Measurements from ENCODE around the gene SLC8A2.
"Not testable (repeated sequence)": the region's sequence is repeated elsewhere in the genome, so short reads cannot be mapped to it uniquely, and the experiment has no call there.

The SLC8A2 gene

DNA sequence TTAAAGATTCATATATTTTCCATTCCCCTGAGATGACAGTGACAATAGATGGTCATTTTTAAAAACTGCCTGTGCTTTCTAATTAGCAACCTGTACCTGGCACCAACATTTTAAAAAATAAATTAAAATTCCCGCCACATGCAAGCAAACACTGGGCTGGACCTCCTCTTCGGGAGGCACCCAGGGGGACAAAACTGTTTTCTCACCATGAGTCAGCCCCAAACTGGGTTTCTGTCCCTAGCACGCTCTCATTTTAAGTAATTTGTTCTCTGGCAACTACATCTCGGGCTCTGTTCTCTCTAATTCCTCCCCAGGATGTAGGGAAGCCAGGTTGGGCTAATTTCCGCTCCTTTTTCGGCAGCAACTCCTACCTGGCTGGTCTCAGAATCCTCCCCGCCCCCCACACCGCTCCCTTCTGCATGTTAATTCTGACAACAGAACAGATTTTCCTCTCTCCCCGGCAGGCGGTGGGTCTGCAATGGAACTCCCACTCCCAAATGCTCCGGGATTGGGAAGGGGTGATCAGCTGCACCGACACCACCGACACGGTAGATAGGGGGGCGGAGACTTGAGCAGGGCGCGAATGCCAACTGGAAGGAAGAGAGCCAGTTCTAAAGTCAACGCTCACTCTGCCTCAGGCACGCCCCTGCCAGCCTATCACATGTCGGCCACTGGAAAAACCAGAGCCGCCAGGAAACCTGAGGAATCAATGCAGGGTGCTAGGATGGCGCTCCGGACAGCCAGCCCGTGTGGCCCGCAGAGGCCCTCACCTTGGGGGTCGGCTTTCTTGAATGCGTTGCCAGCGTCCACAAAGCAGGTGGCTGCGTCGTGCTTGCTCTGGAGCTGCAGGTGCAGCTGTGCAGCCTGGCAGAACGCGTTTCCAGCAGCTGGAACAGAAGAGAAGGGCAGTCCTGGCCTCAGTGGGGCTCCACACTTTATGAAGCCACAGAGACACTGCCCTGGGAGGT is 28.5 kb upstream of the SLC8A2 start:
- DNase-seq: no peak

DNA sequence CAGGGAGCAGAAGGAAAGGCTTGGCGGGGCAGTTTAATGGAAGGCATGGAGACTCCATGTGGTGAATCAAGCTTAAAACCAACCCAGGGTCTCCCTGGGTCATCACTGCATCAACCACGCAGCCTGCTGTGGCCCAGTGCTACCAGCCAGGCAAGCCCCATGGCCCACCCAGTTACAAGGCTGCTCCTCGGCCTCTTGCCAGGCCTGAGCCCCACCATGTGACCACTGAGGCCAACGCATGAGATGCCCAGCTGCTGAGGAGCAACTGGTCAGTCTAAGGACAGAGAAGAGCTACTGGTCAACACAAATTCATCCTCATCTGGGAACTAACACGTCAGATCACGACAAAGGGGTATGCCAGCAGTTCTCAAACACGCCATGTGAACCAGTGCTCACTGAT is 27.7 kb upstream of the SLC8A2 start:
- no peak for DNase-seq

DNA sequence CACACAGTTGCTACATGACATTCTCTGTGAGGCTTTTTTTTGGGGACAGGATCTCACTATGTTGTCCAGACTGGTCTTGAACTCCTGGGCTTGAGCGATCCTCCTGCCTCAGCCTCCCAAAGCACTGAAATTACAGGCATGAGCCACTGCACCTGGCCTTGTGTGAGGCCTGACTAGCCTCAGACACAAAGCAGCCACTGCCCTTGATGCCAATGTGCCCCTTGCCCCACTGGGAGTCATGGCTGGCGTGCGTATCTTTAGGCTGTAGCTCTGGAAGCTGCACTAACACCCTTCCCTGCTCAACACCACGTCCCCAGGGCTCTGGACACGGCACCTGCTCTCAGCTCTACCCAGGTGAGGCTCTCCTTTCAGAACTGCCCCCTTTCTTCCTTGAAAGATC is 26.9 kb upstream of the SLC8A2 start:
- no peak for DNase-seq

DNA sequence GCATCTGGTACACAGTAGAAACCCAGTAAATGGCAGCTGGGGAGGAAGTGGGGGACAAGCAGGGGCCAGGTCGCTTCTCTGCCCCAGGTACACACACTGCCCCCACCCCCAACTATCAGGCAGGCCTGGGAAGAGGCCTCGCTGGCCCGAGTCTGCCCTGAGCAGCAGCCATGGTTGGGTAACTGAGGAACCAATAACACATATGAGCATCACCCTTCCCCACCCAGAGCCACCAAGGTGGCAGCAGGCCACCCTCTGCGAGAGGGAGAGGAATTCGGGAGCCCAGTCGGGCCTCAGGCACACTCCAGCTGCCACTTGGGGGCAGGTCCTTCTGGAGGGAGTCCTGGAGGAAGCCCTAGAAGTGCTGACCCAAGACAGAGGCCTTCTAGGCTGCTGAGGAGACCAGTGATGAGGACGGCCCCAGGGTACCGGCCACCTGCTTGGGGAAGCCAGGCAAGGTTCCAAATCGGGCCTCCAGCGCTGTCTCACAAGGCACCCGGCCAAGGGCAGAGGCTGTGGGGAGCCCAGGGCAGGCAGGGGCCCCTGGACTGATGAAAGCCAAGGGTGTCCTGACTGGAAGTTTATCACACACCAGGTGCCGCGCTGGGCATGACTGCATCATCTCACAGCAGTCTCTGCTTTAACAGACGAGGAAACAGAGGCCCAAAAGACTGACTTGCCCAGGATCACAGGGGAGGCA is 26.3 kb upstream of the SLC8A2 start:
- DNase-seq: no peak

DNA sequence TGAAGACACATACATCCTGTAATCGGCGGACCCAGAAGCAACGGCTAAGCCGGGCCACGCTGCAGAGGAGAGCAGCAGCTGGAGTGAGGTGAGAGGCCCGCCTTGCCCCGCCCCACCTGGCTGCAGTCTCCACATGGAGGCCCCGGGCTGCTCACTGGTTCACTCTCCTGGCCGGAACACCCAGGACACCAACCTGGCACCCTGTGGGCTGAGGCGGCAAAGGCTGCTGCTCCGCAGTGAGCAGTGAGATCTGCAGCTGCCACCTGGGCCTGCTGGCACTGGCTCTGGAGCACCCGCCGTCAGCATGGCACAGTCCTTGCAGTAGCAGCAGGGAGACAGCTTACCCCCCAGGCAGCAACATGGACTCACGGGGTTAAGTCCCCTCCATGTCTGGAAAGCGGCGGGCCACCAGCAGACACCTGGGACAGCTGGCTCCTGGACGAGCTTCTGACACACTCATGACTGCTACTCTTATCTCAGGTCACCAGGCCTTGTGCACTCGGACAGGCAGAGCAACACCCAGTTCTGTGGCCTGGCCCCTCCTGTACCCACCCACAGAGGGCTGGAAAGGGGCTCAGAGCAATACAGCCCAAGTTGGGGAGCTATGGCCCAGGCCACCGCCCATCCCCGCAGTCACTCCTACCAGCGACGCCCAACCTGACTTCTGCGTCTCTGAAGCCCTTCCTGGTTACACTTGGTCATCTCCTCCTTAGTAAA is 25.5 kb upstream of the SLC8A2 start:
- no peak for DNase-seq

DNA sequence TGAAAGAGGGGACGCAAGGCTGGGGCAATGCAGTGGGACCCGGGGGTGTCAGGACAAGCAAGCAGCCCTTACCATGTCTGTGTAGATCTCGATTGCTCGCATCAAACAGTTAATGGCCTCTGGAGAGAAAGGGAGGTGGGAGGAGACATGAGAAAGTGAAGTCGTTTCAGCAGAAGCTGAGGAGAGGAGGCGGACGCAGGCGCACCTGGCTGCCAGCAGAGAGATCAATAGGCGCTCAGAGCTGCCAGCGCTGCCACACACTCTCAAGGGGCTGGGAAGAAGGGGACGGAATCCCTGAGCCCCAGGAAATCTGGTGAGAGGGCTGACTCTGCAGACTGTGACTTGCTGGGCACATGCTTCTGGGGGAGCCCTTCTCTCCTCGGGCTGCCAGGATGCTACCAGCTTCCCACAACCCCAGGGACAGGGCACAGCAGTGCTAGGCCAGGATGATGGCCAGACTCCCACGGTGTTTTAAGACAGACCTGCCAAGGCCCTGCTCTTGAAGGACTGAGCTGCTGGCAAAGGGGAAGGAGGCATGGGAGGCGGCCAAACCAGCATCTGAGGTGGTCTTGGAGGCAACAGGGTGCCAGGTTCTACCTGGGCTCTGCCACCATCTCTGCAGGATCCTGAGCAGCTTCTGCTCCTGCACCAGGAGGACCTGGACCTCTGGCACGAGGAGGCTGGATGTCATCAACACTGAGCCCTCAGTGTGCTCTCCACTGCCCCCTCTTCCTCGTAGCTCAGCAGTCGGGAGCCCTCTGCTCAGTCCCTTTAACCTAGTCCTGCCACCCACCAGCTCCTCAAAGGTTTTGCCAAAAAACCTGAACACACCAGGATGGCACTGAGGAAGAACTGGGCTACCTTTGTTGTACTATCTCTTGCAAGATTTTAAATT is 24.0 kb upstream of the SLC8A2 start:
- DNase-seq: no peak

DNA sequence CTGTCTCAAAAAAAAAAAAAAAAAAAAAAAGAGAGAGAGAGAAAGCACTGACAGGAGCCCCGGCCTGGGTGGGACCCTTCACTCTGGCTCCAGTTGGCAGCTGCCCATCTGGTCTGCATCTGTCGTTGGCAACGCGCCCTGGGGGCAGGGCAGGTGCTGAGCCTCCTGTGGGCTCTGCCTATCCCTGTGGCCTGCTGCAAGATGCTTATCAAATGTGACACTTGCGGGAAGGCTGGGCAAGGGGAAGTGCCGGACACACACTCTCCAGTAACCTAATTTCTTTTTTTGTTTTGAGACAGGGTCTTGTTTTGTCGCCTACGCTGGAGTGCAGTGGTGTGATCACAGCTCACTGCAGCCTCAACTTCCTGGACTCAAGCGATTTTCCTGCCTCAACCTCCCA is 23.0 kb upstream of the SLC8A2 start:
- DNase-seq: no peak

DNA sequence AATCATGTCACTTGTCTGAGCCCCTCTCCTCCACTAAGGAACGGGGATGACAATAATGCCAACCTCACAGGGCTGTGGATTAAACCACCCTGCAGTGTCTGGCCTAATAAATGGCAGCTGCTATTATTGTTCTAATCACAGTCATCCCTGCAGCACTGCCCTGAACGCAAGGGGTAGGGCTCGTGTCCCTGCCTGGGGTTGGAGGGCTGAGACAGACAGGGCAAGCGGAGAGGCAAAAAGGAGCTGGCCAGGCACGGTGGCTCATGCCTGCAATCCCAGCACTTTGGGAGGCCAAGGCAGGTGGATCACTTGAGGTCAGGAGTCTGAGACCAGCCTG is 22.5 kb upstream of the SLC8A2 start:
- no peak for DNase-seq

DNA sequence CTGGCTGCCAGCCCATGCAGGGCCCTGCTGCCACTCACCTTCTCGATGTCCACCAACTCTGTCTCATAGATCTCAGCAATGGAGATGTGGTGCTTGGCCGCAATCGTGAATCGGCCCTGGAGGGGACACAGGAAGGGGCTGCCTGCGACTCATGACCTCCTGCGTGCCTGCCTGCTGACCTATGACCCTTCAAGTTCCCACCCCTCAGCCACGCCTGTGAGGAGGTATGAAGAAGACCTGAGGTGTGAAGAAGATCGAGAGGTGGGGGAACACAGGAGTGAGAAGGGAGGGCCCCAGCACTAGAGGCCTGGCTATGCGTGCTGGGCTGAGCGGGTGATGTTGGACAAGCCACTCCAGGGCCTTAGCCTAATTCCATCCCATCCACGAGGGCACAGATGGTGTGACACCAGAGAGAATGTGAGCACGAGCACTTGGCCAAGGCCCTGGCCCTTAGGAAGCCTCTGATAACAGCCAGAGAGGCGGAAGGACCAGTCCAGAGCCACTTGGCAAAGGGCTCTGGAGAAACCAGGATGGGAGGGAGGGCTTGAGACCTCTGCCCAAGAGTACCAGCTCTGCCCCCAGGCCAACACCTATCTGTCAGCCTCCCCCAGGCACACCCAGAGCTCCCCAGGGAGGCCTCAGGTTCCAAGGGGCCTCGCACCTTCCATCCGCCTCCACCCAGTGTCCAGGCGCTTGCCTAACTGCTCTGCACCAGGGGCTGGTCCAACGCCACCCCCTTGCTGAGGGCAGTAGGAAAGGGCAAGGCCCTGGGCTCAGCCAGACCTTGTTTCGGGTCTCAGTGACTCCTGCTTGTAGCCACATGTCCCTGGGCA is 21.9 kb upstream of the SLC8A2 start:
- DNase-seq: no peak

DNA sequence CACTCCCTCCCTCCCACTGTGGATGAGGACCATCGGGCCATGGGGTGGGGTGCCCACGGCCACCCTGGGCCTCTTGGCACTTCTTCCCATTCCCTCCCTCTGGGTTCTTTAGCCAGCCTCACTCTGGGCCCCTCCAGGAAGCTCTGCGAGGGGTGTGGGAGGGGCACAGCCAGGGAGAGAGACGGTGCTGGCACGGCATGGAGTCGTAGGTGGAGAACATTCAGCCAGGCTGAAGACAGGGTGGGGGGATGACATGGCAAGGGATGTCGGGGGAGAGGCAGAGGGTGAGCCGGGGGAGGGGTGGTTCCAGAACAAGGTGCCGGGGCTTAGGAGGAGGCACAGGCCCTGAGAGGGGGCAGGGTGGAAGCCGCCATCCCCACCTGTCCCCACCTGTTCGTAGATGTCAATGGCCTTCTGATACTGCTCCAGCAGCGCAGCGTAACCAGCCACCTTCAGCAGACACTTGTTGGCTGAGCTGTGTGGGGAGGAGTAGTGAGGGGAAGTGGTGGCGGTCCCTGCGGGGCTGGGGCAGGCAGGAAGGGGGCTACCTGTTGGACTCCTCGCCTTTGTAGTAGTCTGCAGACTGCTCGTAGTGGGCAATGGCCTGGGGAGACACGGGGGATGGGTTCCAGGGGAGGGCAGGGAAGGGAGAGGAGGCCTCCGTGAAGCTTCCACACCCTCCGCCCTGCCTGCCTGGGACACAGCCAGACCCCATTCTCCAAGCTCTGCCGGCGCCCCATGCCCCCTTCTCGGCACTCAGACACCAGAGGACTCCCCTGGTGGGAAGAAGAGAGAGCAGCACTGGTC is 21.1 kb upstream of the SLC8A2 start:
- DNase-seq: no peak

DNA sequence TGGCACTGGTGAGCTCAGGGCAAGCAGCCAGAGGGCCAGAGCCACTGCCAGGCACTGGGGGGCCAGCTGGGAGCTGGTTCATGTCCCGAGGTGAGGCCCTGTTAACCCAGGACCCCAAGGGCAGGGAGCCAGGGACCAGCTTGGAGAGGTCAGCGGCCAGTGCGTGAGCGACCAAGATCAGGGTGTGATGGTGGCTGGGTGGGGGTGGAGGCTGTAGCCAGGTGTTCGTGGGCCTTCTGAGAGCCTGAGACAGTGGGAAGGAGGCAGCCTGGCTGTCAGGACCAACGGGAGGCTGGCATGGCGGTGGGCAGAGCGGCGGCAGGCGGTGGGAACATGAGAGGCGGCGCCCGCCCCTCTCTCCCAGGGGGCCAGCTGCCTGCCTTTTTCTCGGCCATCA is 20.4 kb upstream of the SLC8A2 start:
- DNase-seq: no peak

DNA sequence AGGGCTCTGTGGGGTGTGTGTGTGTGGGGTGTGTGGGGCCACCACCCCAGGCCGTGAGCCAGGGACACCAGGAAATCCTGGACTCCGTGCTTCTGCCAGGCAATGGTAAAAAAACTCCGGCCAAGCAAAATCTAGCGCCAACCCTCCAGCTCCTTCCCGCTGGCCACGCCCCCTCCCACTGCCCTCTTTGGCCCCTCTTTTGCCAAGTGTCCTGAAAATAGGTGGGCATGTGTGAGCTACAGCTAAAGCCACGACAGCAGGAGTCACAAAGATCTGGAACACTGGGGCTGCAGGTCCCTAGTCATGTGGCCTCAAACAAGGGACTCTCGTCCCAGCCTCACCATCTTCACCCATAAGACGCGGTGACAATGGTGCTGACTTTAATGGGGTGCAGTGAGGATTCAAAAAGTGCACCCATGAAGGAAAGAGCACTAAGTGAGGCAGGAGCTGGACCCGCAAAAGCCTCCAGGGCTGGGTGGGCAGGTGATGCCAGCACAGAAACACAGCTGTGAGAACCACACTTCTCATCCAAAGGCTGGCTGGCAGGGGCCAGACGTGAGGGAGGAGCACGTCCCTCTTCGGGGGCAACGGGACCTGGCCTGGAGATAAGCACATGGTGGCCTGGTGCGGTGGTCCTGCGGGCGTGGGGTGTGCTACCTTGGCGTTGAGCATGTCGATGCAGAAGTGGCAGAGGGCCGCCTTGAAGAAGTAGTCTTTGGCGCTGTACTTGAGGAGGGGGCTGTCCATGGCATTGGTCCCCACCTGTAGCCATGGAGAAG is 19.9 kb upstream of the SLC8A2 start:
- no peak for DNase-seq

DNA sequence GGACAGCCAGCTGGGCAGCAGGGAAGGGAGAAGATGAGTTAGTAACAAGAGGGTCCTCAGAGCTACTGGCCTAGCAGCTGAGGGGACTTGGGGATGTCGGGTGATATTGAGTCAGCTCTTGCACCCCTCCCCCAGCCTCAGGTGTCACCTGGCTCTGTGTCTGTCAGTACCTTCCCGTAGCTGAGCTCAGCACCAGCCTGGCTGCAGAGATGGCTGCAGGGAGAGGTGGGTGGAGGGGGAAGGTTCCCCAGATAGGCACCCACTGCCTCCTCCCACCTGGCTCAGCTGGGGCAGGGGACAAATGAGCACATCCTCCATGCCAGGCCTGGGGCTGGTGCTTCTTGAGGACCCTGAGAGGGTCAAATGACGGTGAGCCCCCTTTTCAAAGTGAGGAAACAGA is 19.2 kb upstream of the SLC8A2 start:
- no peak for DNase-seq

DNA sequence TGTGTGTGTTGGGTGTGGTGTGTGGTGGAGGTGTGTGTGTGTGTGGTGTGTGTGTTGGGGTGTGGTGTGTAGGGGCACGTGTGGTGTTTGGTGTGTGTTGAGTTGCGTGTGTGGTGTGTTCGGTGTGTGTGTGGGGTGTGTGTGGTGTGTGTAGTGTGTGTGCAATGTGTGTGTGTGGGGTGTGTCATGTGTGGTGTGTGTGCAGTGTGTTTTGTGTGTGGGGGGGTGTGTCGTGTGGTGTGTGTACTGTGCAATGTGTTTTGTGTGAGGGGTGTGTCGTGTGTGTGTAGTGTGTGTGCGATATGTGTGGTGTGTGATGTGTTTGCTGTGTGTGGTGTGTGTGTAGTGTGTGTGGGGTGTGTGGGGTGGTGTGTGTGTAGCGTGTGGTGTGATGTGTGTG is 18.3 kb upstream of the SLC8A2 start:
- no peak for DNase-seq

DNA sequence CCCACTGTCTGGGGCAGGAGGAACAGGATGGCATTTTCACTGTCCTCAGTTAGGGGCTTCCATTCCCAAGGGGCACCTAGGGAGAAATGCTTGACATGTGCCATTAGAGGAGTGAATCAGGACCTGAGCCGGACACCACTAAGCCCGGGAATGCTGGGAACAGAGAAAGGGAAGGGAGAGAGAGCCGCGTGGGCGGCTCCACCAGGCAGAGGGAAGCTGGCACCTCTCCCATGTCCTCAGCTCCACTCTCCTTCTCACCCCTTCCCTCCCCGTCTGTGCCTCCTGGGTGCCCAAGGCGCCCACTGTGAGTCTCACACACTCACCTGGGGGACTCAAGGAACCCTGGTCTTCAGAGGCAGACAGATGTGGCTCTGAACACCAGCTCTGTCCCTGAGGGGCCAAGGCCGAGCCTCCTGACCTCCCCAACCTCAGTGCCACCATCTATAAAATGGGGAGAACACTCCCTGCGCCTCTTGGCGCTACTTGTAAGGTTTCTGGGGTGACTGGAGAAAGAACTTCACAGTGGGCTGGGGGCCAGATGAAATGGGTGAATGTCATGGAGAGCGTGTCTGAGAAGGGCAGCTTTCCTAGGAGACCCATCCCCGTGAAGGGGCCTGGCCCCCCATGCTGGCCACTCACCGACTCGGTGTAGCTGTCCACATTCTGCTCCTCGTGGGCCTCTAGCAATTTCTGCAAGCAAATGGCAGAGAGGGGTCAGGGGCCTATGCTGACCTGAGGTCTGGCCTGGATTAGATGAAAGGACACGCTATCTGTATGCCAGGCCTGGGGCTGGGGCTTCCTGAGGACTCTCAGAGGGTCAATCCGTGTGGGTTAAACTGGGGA is 17.6 kb upstream of the SLC8A2 start:
- no peak for DNase-seq

DNA sequence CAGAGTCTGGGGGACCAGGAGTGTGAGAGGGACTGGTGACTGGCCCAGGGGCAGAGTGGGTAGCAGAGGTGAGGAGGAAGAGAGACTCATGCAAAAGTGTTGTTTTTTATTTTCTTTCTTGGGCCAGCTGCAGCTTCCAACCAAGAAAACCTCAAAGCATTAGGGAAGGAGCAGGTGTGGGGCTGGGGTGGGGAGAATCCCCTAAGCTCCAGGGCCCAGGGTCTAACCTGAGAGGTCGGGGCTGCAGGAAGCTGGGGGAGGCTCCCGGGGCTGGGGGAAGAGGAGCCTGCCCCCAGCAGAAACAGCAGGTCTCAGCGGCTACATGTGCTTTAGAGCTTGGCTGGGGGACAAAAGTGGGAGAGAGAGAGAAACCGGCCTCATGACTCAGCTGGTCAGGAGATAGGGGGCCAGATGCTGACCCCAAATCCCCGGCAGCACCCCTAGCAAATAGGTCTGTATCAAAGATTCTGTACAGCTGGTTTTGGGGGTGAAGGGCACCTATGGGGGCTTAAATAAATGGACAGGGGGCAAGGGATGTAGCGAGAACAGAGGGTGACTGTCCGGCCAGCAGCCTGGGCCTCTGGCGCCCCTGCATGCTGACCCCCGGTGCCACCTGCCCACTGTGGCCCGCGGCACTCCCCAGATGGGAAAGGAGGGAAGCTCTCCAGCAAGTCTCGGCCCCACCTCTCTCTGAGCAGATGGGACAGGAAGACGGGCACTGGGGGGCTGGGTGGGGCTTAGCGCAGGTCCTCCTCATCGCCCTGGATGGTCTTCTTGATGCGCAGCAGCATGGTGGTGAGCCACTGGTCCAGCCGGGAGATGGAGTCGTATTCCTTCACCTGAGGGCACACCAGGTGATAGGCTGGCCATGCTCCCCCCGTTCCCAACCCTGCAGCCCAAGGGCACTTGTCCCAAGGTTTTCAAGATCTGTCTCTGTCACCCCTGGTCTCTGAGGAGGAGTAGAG is 16.1 kb upstream of the SLC8A2 start:
- DNase-seq: no peak

DNA sequence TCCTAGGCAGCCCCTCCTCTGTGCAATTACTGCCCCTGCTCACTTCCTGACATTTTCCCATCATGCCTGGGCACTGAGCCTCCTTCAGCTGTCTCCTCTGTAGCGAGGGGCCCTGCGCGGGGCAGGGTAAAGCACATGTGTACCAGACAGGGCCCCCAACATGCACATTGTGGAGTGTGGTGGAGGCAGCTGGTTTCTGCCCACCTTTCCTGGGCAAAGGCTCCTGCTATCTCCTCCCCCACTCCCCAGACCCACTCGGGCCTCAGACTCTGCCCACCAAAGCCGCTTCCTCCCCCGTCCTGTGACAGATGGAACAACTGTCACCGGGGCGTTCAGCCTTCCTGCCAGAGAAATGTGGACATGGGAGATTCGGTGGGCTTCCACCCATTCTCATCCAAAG is 15.2 kb upstream of the SLC8A2 start:
- DNase-seq: no peak

DNA sequence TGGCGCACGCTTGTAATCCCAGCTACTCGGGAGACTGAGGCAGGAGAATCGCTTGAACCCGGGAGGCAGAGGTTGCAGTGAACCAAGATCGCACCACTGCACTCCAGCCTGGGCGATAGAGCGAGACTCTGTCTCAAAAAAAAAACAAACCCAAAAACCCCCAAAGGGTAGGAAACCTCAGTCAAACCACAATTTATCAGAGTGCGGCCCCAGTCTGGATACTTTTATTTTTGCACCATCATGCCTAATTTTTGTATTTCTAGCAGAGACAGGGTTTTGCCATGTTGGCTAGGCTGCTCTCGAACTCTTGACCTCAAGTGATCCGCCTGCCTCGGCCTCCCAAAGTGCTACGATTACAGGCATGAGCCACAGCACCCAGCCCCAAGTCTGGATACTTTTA is 14.5 kb upstream of the SLC8A2 start:
- DNase-seq: not testable (repeated sequence)
